ENCODE results near the gene MATN3.

Gene MATN3

DNA sequence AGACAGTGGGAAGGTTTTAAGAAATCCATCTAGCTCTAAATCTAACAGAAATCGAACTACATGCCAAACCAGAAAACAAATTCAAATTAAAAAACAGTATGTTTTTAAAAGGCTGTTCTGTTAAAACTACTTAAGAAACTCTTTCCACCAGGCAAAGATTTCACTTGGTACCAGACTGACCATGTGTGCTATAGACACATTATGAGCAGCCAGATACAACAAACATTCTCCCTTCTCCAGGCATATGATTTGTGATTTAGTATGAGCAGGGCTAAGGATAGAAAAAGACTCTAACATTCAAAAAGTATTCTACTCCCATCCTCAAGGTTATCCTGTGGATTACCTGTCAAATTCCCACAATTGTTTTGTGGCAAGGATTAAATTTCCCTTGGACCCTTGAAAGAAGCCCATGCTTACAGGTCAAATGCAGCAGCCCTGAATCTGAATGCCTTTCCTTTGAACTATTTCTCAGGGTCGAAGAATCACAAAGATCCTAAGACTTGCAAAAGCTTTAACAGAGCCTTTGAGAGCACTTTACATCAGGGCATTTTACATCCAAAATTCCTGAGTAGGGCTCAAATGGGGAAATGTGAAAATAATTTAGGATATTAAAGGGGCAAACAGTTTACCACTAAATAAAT, 68.1 kb downstream of the MATN3 start:
- peaks cover 19% of the 10 kb centered on the region for H3K36me3 ChIP-seq
- no peak for TF ChIP-seq CTCF (IDR thresholded peaks at IDR 0.05; ENCODE audit: low read depth, low read length)
- DNase-seq, result no peak

DNA sequence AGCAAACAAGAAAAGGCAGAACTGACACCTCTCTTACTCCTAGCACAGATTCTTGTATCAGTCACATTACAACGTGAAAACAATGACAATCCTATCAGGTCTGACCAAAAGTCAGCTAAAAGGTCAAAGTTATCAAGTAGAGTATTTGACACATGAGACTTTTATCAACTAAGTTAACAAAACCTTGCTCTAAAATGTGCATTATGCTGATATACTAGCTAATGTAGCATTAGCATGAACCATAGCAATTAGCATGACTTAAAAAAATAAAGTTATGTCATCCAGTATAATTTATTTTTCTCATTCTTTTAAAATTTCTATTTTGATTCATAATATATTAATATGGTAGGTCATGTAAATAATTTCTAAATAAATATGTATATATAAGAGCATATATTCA, 69.3 kb downstream of the MATN3 start:
- DNase-seq, result no peak
- Histone ChIP-seq H3K27me3 (no peaks in the 10 kb centered on the region), H3K9me3 (no peaks in the 10 kb centered on the region), H3K4me1 (peaks cover under 1% of the 10 kb centered on the region; the same call in 1 of the 2 replicates), H3K4me3 (ENCODE audit: low read depth, low read length) (no peak overlapping the region), H3K36me3 (peaks cover 22% of the 10 kb centered on the region)
- no peak for TF ChIP-seq CTCF (IDR thresholded peaks at IDR 0.05; ENCODE audit: low read depth, low read length)

More for the DNA sequence above, 68.1 kb downstream of the MATN3 start:
- Histone ChIP-seq H3K4me3 (ENCODE audit: low read depth, low read length) (no peak overlapping the region), H3K27me3 (no peaks in the 10 kb centered on the region), H3K9me3 (no peaks in the 10 kb centered on the region), H3K4me1 (no peaks in the 10 kb centered on the region)

- DNase-seq, result no peak
- TF ChIP-seq CTCF (IDR thresholded peaks at IDR 0.05; ENCODE audit: low read depth, low read length), result no peak
- Histone ChIP-seq H3K9me3 (no peaks in the 10 kb centered on the region), H3K4me1 (peaks cover 4% of the 10 kb centered on the region; the same call in 1 of the 2 replicates), H3K36me3 (peaks cover 28% of the 10 kb centered on the region), H3K4me3 (ENCODE audit: low read depth, low read length) (no peak overlapping the region), H3K27me3 (no peaks in the 10 kb centered on the region)
Measured at GRCh38 chr2:19942199-19942598, 70.3 kb downstream of the MATN3 start.
